ENCODE measurements around the gene FAIM2.

The FAIM2 gene

DNA sequence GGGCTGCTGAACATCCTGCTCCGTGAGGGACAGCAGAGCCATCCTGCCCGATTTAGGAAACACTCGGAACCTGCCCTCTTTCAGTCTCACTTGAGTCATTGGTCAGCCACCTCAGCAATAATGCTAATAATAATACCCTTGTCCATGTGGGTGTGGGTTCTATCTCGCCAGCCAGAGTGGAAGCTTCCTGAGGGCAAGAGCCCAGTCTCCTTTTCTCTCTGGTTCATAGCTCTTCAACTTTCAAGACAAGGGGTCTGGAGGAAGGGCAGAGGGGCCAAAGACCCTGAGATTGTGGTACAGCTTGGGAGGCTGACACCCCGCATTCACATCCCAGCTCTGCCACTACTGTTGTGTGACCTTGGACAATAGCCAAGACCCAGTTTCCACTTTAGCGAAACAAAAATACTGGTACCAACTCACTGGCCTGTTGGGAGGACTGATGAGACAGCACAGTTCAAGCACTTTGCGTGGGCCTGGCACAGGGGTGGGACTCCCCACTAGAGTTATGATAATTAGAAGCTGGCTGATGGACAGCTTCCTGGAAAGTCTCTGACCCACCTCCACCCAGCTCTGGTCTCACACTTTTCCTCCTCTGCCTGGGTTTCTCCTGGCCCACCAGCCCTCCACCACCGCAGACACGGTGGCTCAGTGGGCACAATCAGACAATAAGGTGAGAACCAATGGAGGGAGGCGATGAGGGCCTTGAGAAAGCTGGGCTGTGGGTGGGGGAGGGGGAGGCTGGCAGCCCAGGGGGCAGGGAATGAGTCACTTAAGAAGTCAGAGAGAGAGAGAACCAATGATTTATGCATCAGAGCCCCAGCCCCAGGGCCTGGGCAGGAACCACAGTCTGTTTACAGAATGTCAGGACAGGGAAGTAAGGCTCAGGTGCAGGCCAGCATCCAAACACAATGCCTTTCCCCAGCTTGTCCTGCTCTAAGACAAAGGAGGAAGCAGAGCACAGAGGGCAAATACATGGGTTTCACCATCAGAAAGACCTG is 9.6 kb downstream of the FAIM2 start (continued):
- TF ChIP-seq ZBTB44 (tag by site-specific recombination; IDR thresholded peaks at IDR 0.05), result no peak

GRCh38 chr12:49892732-49893317 is 10.9 kb downstream of the FAIM2 start:
- no peak for TF ChIP-seq SALL2 (tag by site-specific recombination; IDR thresholded peaks at IDR 0.05; ENCODE audit: borderline replicate concordance)
- TF ChIP-seq ZBTB17 (tag by site-specific recombination; IDR thresholded peaks at IDR 0.05), result 0 out of 2 replicates have a peak, but pooled peaks have one; percentile 4
- TF ChIP-seq SCRT2 (tag by site-specific recombination; IDR thresholded peaks at IDR 0.05), result peak; percentile 97
- TF ChIP-seq ZNF138 (tag by site-specific recombination; IDR thresholded peaks at IDR 0.05; ENCODE audit: borderline replicate concordance), result no peak
- peak; percentile 47; the same call in 1 of the 2 replicates for TF ChIP-seq ZIC2 (tag by site-specific recombination; IDR thresholded peaks at IDR 0.05)
- no peak for TF ChIP-seq ZNF529 (tag by site-specific recombination; IDR thresholded peaks at IDR 0.05; ENCODE audit: insufficient replicate concordance)
- peak; percentile 96 for TF ChIP-seq SCRT1 (tag by site-specific recombination; IDR thresholded peaks at IDR 0.05; ENCODE audit: borderline replicate concordance)
- TF ChIP-seq, protein P1, sequence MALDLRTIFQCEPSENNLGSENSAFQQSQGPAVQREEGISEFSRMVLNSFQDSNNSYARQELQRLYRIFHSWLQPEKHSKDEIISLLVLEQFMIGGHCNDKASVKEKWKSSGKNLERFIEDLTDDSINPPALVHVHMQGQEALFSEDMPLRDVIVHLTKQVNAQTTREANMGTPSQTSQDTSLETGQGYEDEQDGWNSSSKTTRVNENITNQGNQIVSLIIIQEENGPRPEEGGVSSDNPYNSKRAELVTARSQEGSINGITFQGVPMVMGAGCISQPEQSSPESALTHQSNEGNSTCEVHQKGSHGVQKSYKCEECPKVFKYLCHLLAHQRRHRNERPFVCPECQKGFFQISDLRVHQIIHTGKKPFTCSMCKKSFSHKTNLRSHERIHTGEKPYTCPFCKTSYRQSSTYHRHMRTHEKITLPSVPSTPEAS (tag by site-specific recombination; IDR thresholded peaks at IDR 0.05), result no peak
- TF ChIP-seq ZNF558 (tag by site-specific recombination; IDR thresholded peaks at IDR 0.05), result no peak
- peak; percentile 63 for TF ChIP-seq GLIS1 (tag by site-specific recombination; IDR thresholded peaks at IDR 0.05)
- no peak for TF ChIP-seq HOXD13 (CRISPR knock-in tag; IDR thresholded peaks at IDR 0.05; ENCODE audit: borderline replicate concordance)
- Histone ChIP-seq H3K4me3 (ENCODE audit: low read depth, low read length) (no peak overlapping the region), H3K4me1 (ENCODE audit: control insufficient read depth, insufficient read depth, low read length) (no peaks in the 10 kb centered on the region), H3K36me3 (ENCODE audit: control insufficient read depth in 2 of 2, insufficient read depth in 1 of 2, low read length in 2 of 2) (no peaks in the 10 kb centered on the region), H3K27ac (ENCODE audit: extremely low read depth, low read depth, low read length) (no peak overlapping the region), H3K9me3 (ENCODE audit: control insufficient read depth, insufficient read depth, low read depth, low read length) (no peaks in the 10 kb centered on the region)
- CTCF ChIA-PET, result interaction anchor here (0.8 to 5.1 kb wide), 4 partner anchors 10 to 74 kb away, joined by 3 to 27 read pairs (median 7); no protein-coding TSS in a partner anchor
- POLR2A ChIA-PET, result interaction anchor here (1.3 kb wide), 1 partner anchor 24 kb away, joined by 3 read pairs; no protein-coding TSS in a partner anchor

- CTCF ChIA-PET, result interaction anchor here (0.8 to 5.1 kb wide), 3 partner anchors 10 to 53 kb away, joined by 3 to 27 read pairs (median 6); no protein-coding TSS in a partner anchor
- Histone ChIP-seq H3K4me1 (ENCODE audit: control insufficient read depth, insufficient read depth, low read length) (no peaks in the 10 kb centered on the region), H3K27ac (ENCODE audit: extremely low read depth, low read depth, low read length) (no peak overlapping the region), H3K36me3 (ENCODE audit: control insufficient read depth in 2 of 2, insufficient read depth in 1 of 2, low read length in 2 of 2) (no peaks in the 10 kb centered on the region), H3K4me3 (ENCODE audit: low read depth, low read length) (no peak overlapping the region), H3K9me3 (ENCODE audit: control insufficient read depth, insufficient read depth, low read depth, low read length) (no peaks in the 10 kb centered on the region)
- POLR2A ChIA-PET, result interaction anchor here (1.3 kb wide), 1 partner anchor 23 kb away, joined by 3 read pairs; no protein-coding TSS in a partner anchor
- TF ChIP-seq ZFP37 (tag by site-specific recombination; IDR thresholded peaks at IDR 0.05), result no peak
- no peak for TF ChIP-seq ZSCAN30 (tag by site-specific recombination; IDR thresholded peaks at IDR 0.05)
- no peak for TF ChIP-seq ZNF791 (tag by site-specific recombination; IDR thresholded peaks at IDR 0.05)
- no peak for TF ChIP-seq ZNF18 (tag by site-specific recombination; IDR thresholded peaks at IDR 0.05)
- TF ChIP-seq, protein P2, sequence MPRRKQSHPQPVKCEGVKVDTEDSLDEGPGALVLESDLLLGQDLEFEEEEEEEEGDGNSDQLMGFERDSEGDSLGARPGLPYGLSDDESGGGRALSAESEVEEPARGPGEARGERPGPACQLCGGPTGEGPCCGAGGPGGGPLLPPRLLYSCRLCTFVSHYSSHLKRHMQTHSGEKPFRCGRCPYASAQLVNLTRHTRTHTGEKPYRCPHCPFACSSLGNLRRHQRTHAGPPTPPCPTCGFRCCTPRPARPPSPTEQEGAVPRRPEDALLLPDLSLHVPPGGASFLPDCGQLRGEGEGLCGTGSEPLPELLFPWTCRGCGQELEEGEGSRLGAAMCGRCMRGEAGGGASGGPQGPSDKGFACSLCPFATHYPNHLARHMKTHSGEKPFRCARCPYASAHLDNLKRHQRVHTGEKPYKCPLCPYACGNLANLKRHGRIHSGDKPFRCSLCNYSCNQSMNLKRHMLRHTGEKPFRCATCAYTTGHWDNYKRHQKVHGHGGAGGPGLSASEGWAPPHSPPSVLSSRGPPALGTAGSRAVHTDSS (tag by site-specific recombination; IDR thresholded peaks at IDR 0.05), result no peak
- no peak for TF ChIP-seq ZNF510 (tag by site-specific recombination; IDR thresholded peaks at IDR 0.05; ENCODE audit: insufficient replicate concordance)
- TF ChIP-seq ZNF600 (tag by site-specific recombination; IDR thresholded peaks at IDR 0.05), result peak; percentile 13; the same call in 1 of the 2 replicates
- TF ChIP-seq ZNF292 (tag by site-specific recombination; IDR thresholded peaks at IDR 0.05; ENCODE audit: borderline replicate concordance, low read depth), result no peak
- TF ChIP-seq ZNF704 (tag by site-specific recombination; IDR thresholded peaks at IDR 0.05), result no peak
- no peak for TF ChIP-seq OSR2 (tag by site-specific recombination; IDR thresholded peaks at IDR 0.05)
- no peak for TF ChIP-seq ZSCAN23 (tag by site-specific recombination; IDR thresholded peaks at IDR 0.05)
These were observed 11.5 kb downstream of the FAIM2 start for GRCh38 chr12:49892084-49892731.

Data from HEK293 (cell line).